ENCODE measurements around the gene BLTP3B.
A peak's percentile ranks its signal among the peaks of the same experiment; 100 is the strongest.

BLTP3B gene

GRCh38 chr12:100141666-100141997, 1.0 kb downstream of the BLTP3B start:
- peak; percentile 70 for ATAC-seq
- TF ChIP-seq TCF4 (CRISPR knock-in tag; IDR thresholded peaks at IDR 0.05; ENCODE audit: borderline replicate concordance): no peak
- no peak for TF ChIP-seq TSHZ2 (CRISPR knock-in tag; IDR thresholded peaks at IDR 0.05)
- no peak for TF ChIP-seq OSR1 (CRISPR knock-in tag; IDR thresholded peaks at IDR 0.05)
- no peak for TF ChIP-seq BACH2 (CRISPR knock-in tag; IDR thresholded peaks at IDR 0.05; ENCODE audit: borderline replicate concordance)
- TF ChIP-seq POU6F1 (CRISPR knock-in tag; IDR thresholded peaks at IDR 0.05; ENCODE audit: borderline replicate concordance, low read depth): no peak
- no peak for TF ChIP-seq ZNF8 (CRISPR knock-in tag; IDR thresholded peaks at IDR 0.05)
- TF ChIP-seq RARB (CRISPR knock-in tag; IDR thresholded peaks at IDR 0.05): no peak
- no peak for TF ChIP-seq ESRRG (CRISPR knock-in tag; IDR thresholded peaks at IDR 0.05)
- no peak for TF ChIP-seq ZFP3 (CRISPR knock-in tag; IDR thresholded peaks at IDR 0.05)
- TF ChIP-seq ARNTL (CRISPR knock-in tag; IDR thresholded peaks at IDR 0.05; ENCODE audit: borderline replicate concordance, low read depth): no peak
- TF ChIP-seq ZNF70 (CRISPR knock-in tag; IDR thresholded peaks at IDR 0.05): no peak
- TF ChIP-seq CSDC2 (CRISPR knock-in tag; IDR thresholded peaks at IDR 0.05): no peak
- TF ChIP-seq SNAI2 (CRISPR knock-in tag; IDR thresholded peaks at IDR 0.05): no peak
- TF ChIP-seq PATZ1 (CRISPR knock-in tag; IDR thresholded peaks at IDR 0.05; ENCODE audit: borderline replicate concordance): no peak
- no peak for TF ChIP-seq TOX (CRISPR knock-in tag; IDR thresholded peaks at IDR 0.05; ENCODE audit: borderline replicate concordance)
- TF ChIP-seq ISL1 (CRISPR knock-in tag; IDR thresholded peaks at IDR 0.05): no peak
- no peak for TF ChIP-seq CSRNP3 (CRISPR knock-in tag; IDR thresholded peaks at IDR 0.05)
- TF ChIP-seq GLIS3 (CRISPR knock-in tag; IDR thresholded peaks at IDR 0.05): no peak
- TF ChIP-seq ZFP30 (CRISPR knock-in tag; IDR thresholded peaks at IDR 0.05): no peak
- TF ChIP-seq ZC3H10 (CRISPR knock-in tag; IDR thresholded peaks at IDR 0.05): no peak

GRCh38 chr12:100138803-100139098, 3.9 kb downstream of the BLTP3B start:
- ATAC-seq: no peak

GRCh38 chr12:100138048-100138802, 4.4 kb downstream of the BLTP3B start:
- no peak for TF ChIP-seq ZNF8 (CRISPR knock-in tag; IDR thresholded peaks at IDR 0.05)
- no peak for TF ChIP-seq GLIS3 (CRISPR knock-in tag; IDR thresholded peaks at IDR 0.05)
- no peak for TF ChIP-seq BACH2 (CRISPR knock-in tag; IDR thresholded peaks at IDR 0.05; ENCODE audit: borderline replicate concordance)
- no peak for TF ChIP-seq OSR1 (CRISPR knock-in tag; IDR thresholded peaks at IDR 0.05)
- TF ChIP-seq ZNF565 (CRISPR knock-in tag; conservative IDR thresholded peaks at IDR 0.05; ENCODE audit: low read depth): no peak
- no peak for TF ChIP-seq TCF4 (CRISPR knock-in tag; IDR thresholded peaks at IDR 0.05; ENCODE audit: borderline replicate concordance)
- no peak for TF ChIP-seq ZC3H10 (CRISPR knock-in tag; IDR thresholded peaks at IDR 0.05)
- TF ChIP-seq CSDC2 (CRISPR knock-in tag; IDR thresholded peaks at IDR 0.05): no peak
- TF ChIP-seq POU6F1 (CRISPR knock-in tag; IDR thresholded peaks at IDR 0.05; ENCODE audit: borderline replicate concordance, low read depth): no peak

More at GRCh38 chr12:100138803-100139098, 3.9 kb downstream of the BLTP3B start:
- no peak for TF ChIP-seq ARNTL (CRISPR knock-in tag; IDR thresholded peaks at IDR 0.05; ENCODE audit: borderline replicate concordance, low read depth)

More at GRCh38 chr12:100138048-100138802, 4.4 kb downstream of the BLTP3B start:
- peak; percentile 7; the same call in 1 of the 3 replicates for ATAC-seq
